H1 (cell line): ENCODE data around the gene SPPL2B. TPM values are rescaled to one million over a fixed set of nuclear protein-coding genes. Genes with fewer than 3 reads are reported as not detected.

ENCODE experiments used
- CTCF ChIA-PET: fragments of 300-600 bp; sonication (Branson Sonifier 250); formaldehyde crosslinking; loops from one replicate; lab custom pipeline; 2021; ENCODE audit not compliant: partially characterized antibody; lab: Charles Lee
- POLR2A ChIA-PET: fragments of 300-600 bp; sonication (Branson Sonifier 250); formaldehyde crosslinking; loops from one replicate; lab custom pipeline; 2021; ENCODE audit warnings: inconsistent platforms; ENCODE audit not compliant: partially characterized antibody; lab: Charles Lee
- DNase-seq, 2 experiments: peaks; one replicate each; pipeline versions ENCODE4 v3.0.0 to v3.0.0-alpha.2; 2010 to 2022; ENCODE audit warnings: low spot score in 2 of 2, low read depth in 1 of 2, mixed read lengths in 1 of 2
- FAIRE-seq: peaks from 2 replicates; lab custom pipeline; 2011; peaks lifted over from hg19 to GRCh38; lab: Jason Lieb, UNC
- H2AFZ ChIP-seq: 2 replicates; pipeline ENCODE4 v1.8.1; 2012; ENCODE audit warnings: low read length, inconsistent platforms
- H2AK5ac ChIP-seq: 2 replicates; pipeline ENCODE4 v1.6.1; 2013; ENCODE audit warnings: low read depth, low read length
- H2BK120ac ChIP-seq: replicated peaks from 2 replicates; pipeline ENCODE3; 2013; ENCODE audit warnings: low read depth, low read length, inconsistent platforms
- H2BK12ac ChIP-seq: 2 replicates; pipeline ENCODE4 v1.6.1; 2013; ENCODE audit warnings: low read depth, low read length
- H2BK15ac ChIP-seq: 2 replicates; pipeline ENCODE4 v1.6.1; 2013; ENCODE audit warnings: low read length
- H2BK20ac ChIP-seq: 2 replicates; pipeline ENCODE4 v1.6.1; 2013; ENCODE audit warnings: low read length
- H2BK5ac ChIP-seq: 2 replicates; pipeline ENCODE4 v1.6.1; 2013; ENCODE audit warnings: low read depth, low read length
- H3K14ac ChIP-seq: 2 replicates; pipeline ENCODE4 v1.6.1; 2013; ENCODE audit warnings: inconsistent platforms; ENCODE audit not compliant: insufficient read length
- H3K18ac ChIP-seq: 2 replicates; pipeline ENCODE4 v1.6.1; 2013; ENCODE audit warnings: low read length; ENCODE audit errors: extremely low read depth
- H3K23ac ChIP-seq: 2 replicates; pipeline ENCODE4 v1.6.1; 2013; ENCODE audit warnings: inconsistent platforms; ENCODE audit not compliant: insufficient read length
- H3K23me2 ChIP-seq: 2 replicates; pipeline ENCODE4 v1.6.1; 2013; ENCODE audit warnings: low read depth, low read length
- H3K27ac ChIP-seq: 2 replicates; pipeline ENCODE4 v1.6.1; 2011; ENCODE audit warnings: low read depth, low read length, inconsistent platforms
- H3K27me3 ChIP-seq, 4 experiments: replicated peaks in 1 of 4; 1 replicate in 1 of 4; 2 replicates in 3 of 4; pipeline versions ENCODE4 v1.6.1 to v1.8.1; 2011 to 2013; ENCODE audit warnings: low read length in 3 of 4, mild to moderate bottlenecking in 3 of 4, inconsistent platforms in 2 of 4, mixed read lengths in 2 of 4, moderate library complexity in 1 of 4; ENCODE audit not compliant: control insufficient read depth in 3 of 4, insufficient read depth in 3 of 4; ENCODE audit errors: extremely low read depth in 1 of 4
- H3K36me3 ChIP-seq, 4 experiments: 2 replicates each; pipeline versions ENCODE4 v1.6.1 to v1.8.1; 2011 to 2013; ENCODE audit warnings: mild to moderate bottlenecking in 4 of 4, low read length in 3 of 4, moderate library complexity in 2 of 4, control low read depth in 1 of 4, inconsistent platforms in 1 of 4; ENCODE audit not compliant: insufficient read depth in 4 of 4, control insufficient read depth in 2 of 4
- H3K4ac ChIP-seq: replicated peaks from 2 replicates; pipeline ENCODE3; 2013; ENCODE audit warnings: low read length, low read depth, mixed read lengths, inconsistent platforms; ENCODE audit not compliant: insufficient read length
- H3K4me1 ChIP-seq, 4 experiments: replicated peaks in 1 of 4; 1 replicate in 1 of 4; 2 replicates in 3 of 4; pipeline versions ENCODE4 v1.6.1 to v1.8.1; 2011 to 2013; ENCODE audit warnings: low read length in 3 of 4, inconsistent platforms in 2 of 4, mixed read lengths in 1 of 4; ENCODE audit not compliant: insufficient read depth in 4 of 4, control insufficient read depth in 3 of 4
- H3K4me2 ChIP-seq, 2 experiments: 2 replicates each; pipeline versions ENCODE4 v1.6.1 to v1.8.1; 2011 to 2013; ENCODE audit warnings: low read depth in 2 of 2, low read length in 2 of 2, control low read depth in 1 of 2, inconsistent platforms in 1 of 2, mild to moderate bottlenecking in 1 of 2; ENCODE audit not compliant: insufficient read depth in 1 of 2
- H3K4me3 ChIP-seq, 4 experiments: fragments of 200-600, 300-600 bp in 1 of 4; sonication (generic), shearing (Covaris generic), sonication (Bioruptor Twin) in 1 of 4; 2 replicates each; pipeline versions ENCODE4 v1.5.1 to v1.8.1; 2011 to 2016; ENCODE audit warnings: low read length in 4 of 4, low read depth in 3 of 4, control low read depth in 2 of 4, inconsistent platforms in 2 of 4, mild to moderate bottlenecking in 2 of 4, mixed read lengths in 1 of 4, moderate library complexity in 1 of 4; ENCODE audit not compliant: insufficient read depth in 2 of 4; ENCODE audit errors: extremely low read depth in 1 of 4
- H3K56ac ChIP-seq: replicated peaks from 2 replicates; pipeline ENCODE3; 2013; ENCODE audit warnings: low read depth, mild to moderate bottlenecking, mixed read lengths, low read length, inconsistent platforms; ENCODE audit not compliant: insufficient read length
- H3K79me1 ChIP-seq: 2 replicates; pipeline ENCODE4 v1.6.1; 2013; ENCODE audit warnings: low read depth, low read length, control low read depth
- H3K79me2 ChIP-seq, 2 experiments: 2 replicates each; pipeline versions ENCODE4 v1.6.1 to v1.8.1; 2012 to 2013; ENCODE audit warnings: low read length in 2 of 2, mild to moderate bottlenecking in 2 of 2, inconsistent platforms in 1 of 2; ENCODE audit not compliant: insufficient read depth in 2 of 2, control insufficient read depth in 1 of 2
- H3K9ac ChIP-seq, 4 experiments: replicated peaks in 1 of 4; 1 replicate in 1 of 4; 2 replicates in 3 of 4; pipeline versions ENCODE4 v1.6.1 to v1.8.1; 2011 to 2013; ENCODE audit warnings: low read depth in 3 of 4, low read length in 3 of 4, control low read depth in 2 of 4, mild to moderate bottlenecking in 2 of 4, moderate library complexity in 2 of 4, inconsistent platforms in 1 of 4; ENCODE audit errors: extremely low read depth in 1 of 4
- H3K9me3 ChIP-seq, 2 experiments: 2 replicates each; pipeline versions ENCODE4 v1.6.1 to v1.8.1; 2012 to 2013; ENCODE audit warnings: mild to moderate bottlenecking in 2 of 2, moderate library complexity in 2 of 2, control low read depth in 1 of 2, inconsistent platforms in 1 of 2, low read depth in 1 of 2, low read length in 1 of 2, mixed read lengths in 1 of 2; ENCODE audit not compliant: insufficient read depth in 2 of 2
- H4K20me1 ChIP-seq, 2 experiments: replicated peaks in 1 of 2; 2 replicates each; pipeline versions ENCODE3 to v1.8.1; 2011 to 2013; ENCODE audit warnings: inconsistent platforms in 2 of 2, low read length in 2 of 2, mild to moderate bottlenecking in 1 of 2; ENCODE audit not compliant: insufficient read depth in 2 of 2, control insufficient read depth in 1 of 2
- H4K5ac ChIP-seq: 2 replicates; pipeline ENCODE4 v1.6.1; 2013; ENCODE audit warnings: low read length, low read depth, mixed read lengths, inconsistent platforms; ENCODE audit not compliant: insufficient read length
- H4K8ac ChIP-seq: 2 replicates; pipeline ENCODE4 v1.8.0; 2013; ENCODE audit warnings: mild to moderate bottlenecking, moderate library complexity, low read length, inconsistent platforms; ENCODE audit not compliant: insufficient read depth; ENCODE audit errors: extremely low read depth
- H4K91ac ChIP-seq: replicated peaks from 2 replicates; pipeline ENCODE3; 2013; ENCODE audit warnings: low read length, mixed read lengths, inconsistent platforms; ENCODE audit not compliant: insufficient read length
- BRCA1 ChIP-seq: IDR thresholded peaks from 2 replicates; pipeline ENCODE4 v1.6.1; 2012; ENCODE audit warnings: low read depth, low read length, improper control_type of control experiment
- CHD2 ChIP-seq: IDR thresholded peaks from 2 replicates; pipeline ENCODE4 v1.6.1; 2012; ENCODE audit warnings: low read length, improper control_type of control experiment
- CTCF ChIP-seq, 3 experiments: IDR thresholded peaks; 1 replicate in 2 of 3; 2 replicates in 1 of 3; pipeline versions ENCODE4 v1.5.1 to v1.6.1; 2011; ENCODE audit warnings: low read length in 3 of 3, mild to moderate bottlenecking in 3 of 3, inconsistent platforms in 2 of 3, low read depth in 1 of 3, moderate library complexity in 1 of 3; ENCODE audit not compliant: insufficient read depth in 1 of 3; ENCODE audit errors: control extremely low read depth in 1 of 3
- E2F6 ChIP-seq: IDR thresholded peaks from 2 replicates; pipeline ENCODE4 v1.6.1; 2012; ENCODE audit warnings: inconsistent platforms
- JUN ChIP-seq: IDR thresholded peaks from 2 replicates; pipeline ENCODE4 v1.6.1; 2011; ENCODE audit warnings: low read depth, mild to moderate bottlenecking, improper control_type of control experiment, low read length
- SIN3A ChIP-seq, 2 experiments: IDR thresholded peaks in 1 of 2; conservative IDR thresholded peaks in 1 of 2; 2 replicates each; pipeline ENCODE4 v1.6.1; 2011 to 2012; ENCODE audit warnings: low read length in 2 of 2, improper control_type of control experiment in 1 of 2, low read depth in 1 of 2, mild to moderate bottlenecking in 1 of 2
- SP1 ChIP-seq: IDR thresholded peaks from 2 replicates; pipeline ENCODE4 v1.6.1; 2011; ENCODE audit warnings: low read depth, low read length
- SP2 ChIP-seq: IDR thresholded peaks from 2 replicates; pipeline ENCODE4 v1.6.1; 2012; ENCODE audit warnings: mild to moderate bottlenecking, low read length, inconsistent platforms
- SP4 ChIP-seq: IDR thresholded peaks from 2 replicates; pipeline ENCODE4 v1.6.1; 2012; ENCODE audit warnings: low read length, inconsistent platforms
- TAF7 ChIP-seq: optimal IDR thresholded peaks from 2 replicates; pipeline ENCODE3; 2011; ENCODE audit warnings: low read depth, mild to moderate bottlenecking, inconsistent platforms, low read length, moderate library complexity, borderline replicate concordance
- WGBS, 2 experiments: shearing (Covaris generic) in 1 of 2; methylation state at CpG; one replicate each; pipeline versions ENCODE4 v1.1.6 to v1.1.7; 2013 to 2015; ENCODE audit warnings: low lambda C conversion rate in 2 of 2, mixed read lengths in 2 of 2, inconsistent platforms in 1 of 2, low coverage in 1 of 2, missing lambda C conversion rate in 1 of 2; ENCODE audit not compliant: insufficient replicate concordance in 2 of 2, insufficient coverage in 1 of 2, insufficient read length in 1 of 2; ENCODE audit errors: extremely low coverage in 1 of 2, missing lambda C conversion rate in 1 of 2; 5-methylcytosine and 5-hydroxymethylcytosine counted together
- polyA plus RNA-seq, 7 experiments: library from polyadenylated mRNA; depleted of rRNA in 3 of 7; stranded (reverse) in 5 of 7; unstranded in 2 of 7; fragments of >200 nt in 5 of 7; fragments of 200-250 nt in 2 of 7; gene quantifications; 1 replicate in 5 of 7; 2 replicates in 1 of 7; 4 replicates in 1 of 7; pipeline versions ENCODE4 v1.2.1 to v1.2.3, GENCODE V29; 2011 to 2013; ENCODE audit warnings: missing spikeins in 2 of 7, mixed read lengths in 2 of 7
- total RNA-seq: library from RNA; stranded (reverse); fragmentation: NEBNext Ultra II Directional; extraction: Animal tissue kit (Norgen Biotek cat#: 25700); gene quantifications from 2 replicates; pipeline ENCODE4 v1.2.1, GENCODE V29; 2021

Gene SPPL2B
- total and polyA plus RNA-seq, 2 of the 8 experiments (the other 6 are each of a cell fraction or from before 2014, with no cell fraction given), result 34.8 to 55.7 TPM

DNA sequence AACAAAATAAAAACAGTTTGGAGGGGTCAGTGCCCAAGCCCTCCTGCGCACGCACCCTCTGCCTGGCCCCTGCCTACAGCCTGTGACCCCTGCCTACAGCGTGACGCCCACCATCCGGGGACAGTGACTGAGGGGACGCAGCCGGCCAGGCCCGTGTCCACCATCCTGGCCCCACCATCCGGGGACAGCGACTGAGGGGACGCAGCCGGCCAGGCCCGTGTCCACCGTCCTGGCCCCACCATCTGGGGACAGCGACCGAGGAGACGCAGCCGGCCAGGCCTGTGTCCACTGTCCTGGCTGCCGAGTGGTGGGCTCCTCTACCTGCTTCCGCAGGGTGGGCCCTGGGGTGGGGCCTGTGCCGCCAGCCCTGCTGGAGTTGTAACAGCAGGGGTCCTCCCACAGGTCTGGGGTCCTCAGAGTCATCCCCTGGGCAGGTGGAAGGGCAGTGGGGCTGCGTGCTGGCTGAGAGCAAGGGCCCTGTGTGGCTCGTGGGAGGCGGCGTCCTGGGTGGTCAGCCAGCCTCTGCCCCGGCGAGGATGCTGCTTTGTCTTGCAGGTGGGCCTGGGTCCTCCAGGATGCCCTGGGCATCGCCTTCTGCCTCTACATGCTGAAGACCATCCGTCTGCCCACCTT, 14.3 kb downstream of the SPPL2B start:
- Histone ChIP-seq H3K4me3 (no peak overlapping the region), H2AK5ac (no peak overlapping the region), H2AFZ (no peak overlapping the region), H2BK120ac (no peak overlapping the region), H3K4me1 (no peaks in the 10 kb centered on the region), H3K23me2 (no peaks in the 10 kb centered on the region), H3K9ac (no peak overlapping the region), H4K91ac (no peak overlapping the region), H3K9me3 (no peaks in the 10 kb centered on the region), H2BK5ac (no peak overlapping the region; the same call in 1 of the 2 replicates), H3K4me2 (no peak overlapping the region), H2BK12ac (no peak overlapping the region), H3K23ac (no peak overlapping the region), H4K20me1 (peaks cover 4 to 11% of the 10 kb centered on the region in 2 experiments), H3K18ac (no peak overlapping the region), H3K79me2 (peaks cover 0 to 3% of the 10 kb centered on the region in 2 experiments; a peak in 1 of 4 replicates), H3K27ac (no peak overlapping the region), H3K79me1 (peaks cover 6% of the 10 kb centered on the region; the same call in 1 of the 2 replicates), H3K4ac (no peak overlapping the region), H2BK20ac (no peak overlapping the region), H3K36me3 (peaks cover 2 to 23% (median 6%) of the 10 kb centered on the region in 4 experiments; a peak in 2 of 8 replicates), H4K5ac (no peak overlapping the region), H2BK15ac (no peak overlapping the region), H3K56ac (no peak overlapping the region), H3K27me3 (no peaks in the 10 kb centered on the region), H3K14ac (no peak overlapping the region), H4K8ac (no peak overlapping the region)
- WGBS, 2 experiments, result 98% methylated on average over 10 of the region's 29 CpGs; no CpG with 5 or more reads in 1 of the 2 experiments
- CTCF ChIA-PET, result no interaction called here
- FAIRE-seq, result no peak
- POLR2A ChIA-PET, result no interaction called here
- no peak for DNase-seq
- no peak for TF ChIP-seq SP1
- no peak for TF ChIP-seq TAF7
- no peak for TF ChIP-seq BRCA1
- no peak for TF ChIP-seq SIN3A (conservative IDR thresholded peaks at IDR 0.05 in 1 of 2, IDR thresholded peaks at IDR 0.05 in 1 of 2; ENCODE audit: low read depth in 1 of 2, low read length in 2 of 2)
- TF ChIP-seq CTCF (IDR thresholded peaks at IDR 0.05; ENCODE audit: control extremely low read depth in 1 of 3, insufficient read depth in 1 of 3, low read depth in 1 of 3, low read length in 3 of 3), result no peak
- TF ChIP-seq CHD2, result no peak
- TF ChIP-seq SP2, result no peak
- no peak for TF ChIP-seq SP4
- TF ChIP-seq E2F6, result no peak
- TF ChIP-seq JUN, result no peak
